Pericardium fibroblast (primary cell): Measurements from ENCODE around the gene DEFB108B. TPM values are rescaled to one million over a fixed set of nuclear protein-coding genes. Genes with fewer than 3 reads are reported as not detected.

ENCODE experiments used
- total RNA-seq: library from RNA; depleted of rRNA; stranded (reverse); fragments of >200 nt; gene quantifications from 2 replicates; pipeline ENCODE4 v1.2.3, GENCODE V29; 2015

Gene DEFB108B, protein sequence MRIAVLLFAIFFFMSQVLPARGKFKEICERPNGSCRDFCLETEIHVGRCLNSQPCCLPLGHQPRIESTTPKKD
- total RNA-seq = not detected in 2 replicates

DNA sequence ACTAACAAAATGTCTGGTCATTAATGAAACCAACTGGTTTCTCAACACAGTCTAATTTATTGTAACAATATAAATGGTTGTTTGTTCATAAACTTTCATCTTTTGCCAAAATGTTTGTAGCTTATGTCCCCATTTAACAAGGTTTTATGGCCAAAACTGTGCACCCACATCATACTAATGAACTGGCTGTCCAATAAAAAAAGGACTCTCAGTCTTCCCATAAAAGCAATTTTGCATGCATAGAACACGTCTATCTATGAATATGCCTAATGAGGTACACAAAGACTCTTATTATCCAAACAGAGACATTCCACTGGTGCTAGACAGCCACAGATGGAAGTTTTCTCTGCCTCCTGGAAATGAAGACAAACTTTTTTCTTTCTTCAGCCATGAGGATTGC, at the start of gene DEFB108B:
TSS of gene DEFB108B (plus strand) at position 390 of the 400 bp plus-strand sequence. CDS start at position 390, 0 bp downstream.

DNA sequence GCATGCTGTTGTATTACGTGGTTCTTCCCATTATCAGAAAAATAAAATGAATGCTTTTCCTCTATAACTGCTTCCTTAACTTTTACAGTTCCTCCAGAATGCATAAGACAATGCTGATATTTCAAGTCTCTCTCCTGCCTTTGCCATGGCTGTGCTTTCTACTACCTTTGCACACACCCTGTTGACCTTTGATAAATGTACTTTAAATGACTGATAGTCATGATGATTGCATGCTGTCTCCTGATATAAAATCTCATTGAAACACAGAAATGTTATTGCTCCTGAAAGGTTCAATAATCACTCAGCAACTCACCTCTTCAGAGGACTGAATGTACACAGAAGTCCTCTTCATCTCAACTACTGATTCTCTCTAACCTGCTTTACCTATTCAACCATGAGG, 45.1 kb downstream of the DEFB108B start, which contains the start of gene DEFB131B:
TSS of gene DEFB131B (plus strand) at position 395 of the 400 bp plus-strand sequence. CDS start at position 395, 0 bp downstream.

Other genes starting within 250 kb of the DEFB108B start
- gene DEFB131B, start 45.3 kb downstream of the DEFB108B start, total RNA-seq = not detected in 2 replicates
- gene XNDC1N, start 95.4 kb downstream of the DEFB108B start, total RNA-seq = 0.70 and 0.77 TPM in 2 replicates
- 17.4 and 19.3 TPM in 2 replicates for gene RNF121, start 95.8 kb downstream of the DEFB108B start, total RNA-seq
- 0.23 and 1.0 TPM in 2 replicates for gene IL18BP, start 165.7 kb downstream of the DEFB108B start, total RNA-seq
- gene NUMA1, start 247.3 kb downstream of the DEFB108B start, total RNA-seq = 105 and 128 TPM in 2 replicates
- 2.7 and 3.8 TPM in 2 replicates for gene LRRC51, start 247.7 kb downstream of the DEFB108B start, total RNA-seq